Testis (tissue), 2 donors: ENCODE results near the gene ZNF497.
"Not testable (repeated sequence)": the region's sequence is repeated elsewhere in the genome, so short reads cannot be mapped to it uniquely, and the experiment has no call there.

Experiments
- POLR2A ChIP-seq: fragments of 450-650 bp; IDR thresholded peaks from one replicate; pipeline ENCODE4 v1.6.1; 2017; ENCODE audit warnings: antibody characterized with exemption, mild to moderate bottlenecking, moderate library complexity
- TF ChIP-seq, protein P1 (sequence below), 3 experiments: fragments of 450-650 bp in 2 of 3; fragments of 200-600 bp in 1 of 3; sonication (generic) in 1 of 3; IDR thresholded peaks; one replicate each; pipeline ENCODE4 v1.5.1; 2016 to 2019; ENCODE audit warnings: antibody characterized with exemption in 3 of 3, mild to moderate bottlenecking in 2 of 3, moderate library complexity in 1 of 3

DNA sequence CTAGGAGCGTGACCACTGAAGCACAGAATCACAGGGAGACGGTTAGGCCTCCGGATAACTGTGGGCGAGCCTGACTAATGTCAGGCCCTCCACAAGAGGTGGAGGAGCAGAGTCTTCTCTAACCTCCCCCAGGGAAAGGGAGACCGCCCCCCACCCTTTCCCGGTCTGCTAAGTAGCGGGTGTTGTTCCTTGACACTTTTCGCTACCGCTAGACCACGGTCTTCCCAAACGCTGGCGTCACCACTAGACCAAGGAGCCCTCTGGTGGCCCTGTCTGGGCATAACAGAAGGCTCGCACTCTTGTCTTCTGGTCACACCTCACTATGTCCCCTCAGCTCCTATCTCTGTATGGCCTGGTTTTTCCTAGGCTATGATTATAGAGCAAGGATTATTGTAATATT is 51.9 kb downstream of the ZNF497 start:
- TF ChIP-seq, protein P1, sequence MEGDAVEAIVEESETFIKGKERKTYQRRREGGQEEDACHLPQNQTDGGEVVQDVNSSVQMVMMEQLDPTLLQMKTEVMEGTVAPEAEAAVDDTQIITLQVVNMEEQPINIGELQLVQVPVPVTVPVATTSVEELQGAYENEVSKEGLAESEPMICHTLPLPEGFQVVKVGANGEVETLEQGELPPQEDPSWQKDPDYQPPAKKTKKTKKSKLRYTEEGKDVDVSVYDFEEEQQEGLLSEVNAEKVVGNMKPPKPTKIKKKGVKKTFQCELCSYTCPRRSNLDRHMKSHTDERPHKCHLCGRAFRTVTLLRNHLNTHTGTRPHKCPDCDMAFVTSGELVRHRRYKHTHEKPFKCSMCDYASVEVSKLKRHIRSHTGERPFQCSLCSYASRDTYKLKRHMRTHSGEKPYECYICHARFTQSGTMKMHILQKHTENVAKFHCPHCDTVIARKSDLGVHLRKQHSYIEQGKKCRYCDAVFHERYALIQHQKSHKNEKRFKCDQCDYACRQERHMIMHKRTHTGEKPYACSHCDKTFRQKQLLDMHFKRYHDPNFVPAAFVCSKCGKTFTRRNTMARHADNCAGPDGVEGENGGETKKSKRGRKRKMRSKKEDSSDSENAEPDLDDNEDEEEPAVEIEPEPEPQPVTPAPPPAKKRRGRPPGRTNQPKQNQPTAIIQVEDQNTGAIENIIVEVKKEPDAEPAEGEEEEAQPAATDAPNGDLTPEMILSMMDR (IDR thresholded peaks at IDR 0.05), result peak in 2 of 3 experiments; percentile 39 to 41
- TF ChIP-seq POLR2A, result not testable (repeated sequence)
